ENCODE data around the gene KICS2. TPM values are rescaled to one million over a fixed set of nuclear protein-coding genes. Genes with fewer than 3 reads are reported as not detected.

KICS2 gene
- total and polyA plus RNA-seq, 2 of the 13 experiments (the other 11 are each of a cell fraction or from before 2014, with no cell fraction given): 3.5 to 6.6 TPM

DNA sequence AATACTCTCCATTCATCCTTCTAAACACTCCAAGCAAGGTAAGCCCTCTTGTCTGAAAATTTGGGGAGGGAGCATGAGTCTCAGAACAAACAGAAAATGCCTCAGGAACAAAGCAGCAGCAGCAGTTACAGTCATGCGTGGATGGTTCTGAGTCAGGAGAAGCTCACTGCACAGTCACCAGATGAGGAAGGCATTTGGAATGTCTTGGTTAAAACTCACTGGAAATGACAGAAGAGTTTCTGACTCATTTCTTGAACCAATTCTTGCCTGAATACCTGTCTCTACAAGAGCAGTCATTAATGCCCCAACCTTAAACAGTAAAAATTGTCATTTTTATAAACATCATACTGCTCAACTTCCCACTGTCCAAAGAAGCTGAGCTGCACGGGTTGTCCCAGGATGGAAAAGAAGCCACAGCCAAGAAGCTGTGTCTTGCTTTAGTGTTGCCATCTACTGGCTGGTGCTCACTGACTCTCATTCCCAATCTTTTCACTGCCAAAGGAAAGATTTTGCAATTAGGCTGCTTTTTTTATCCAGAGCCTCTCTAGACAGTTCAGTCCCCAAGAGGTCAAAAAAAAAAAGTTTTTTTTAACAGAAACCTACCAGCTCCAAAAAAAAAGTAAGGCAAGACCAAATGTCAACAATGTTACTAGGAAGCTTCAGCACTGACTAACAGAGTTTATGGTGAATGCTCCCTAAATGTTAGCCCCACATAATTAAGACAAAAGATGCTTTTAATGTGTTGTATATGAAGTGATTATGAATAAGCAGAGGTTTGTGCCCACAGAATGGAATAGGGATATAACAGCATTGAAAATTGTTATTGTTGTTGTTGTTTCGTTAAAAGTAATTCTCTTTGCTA, 40.4 kb downstream of the KICS2 start (continued):
- TF ChIP-seq ZNF687 (CRISPR knock-in tag; IDR thresholded peaks at IDR 0.05) (no peak), ZNF235 (CRISPR knock-in tag; IDR thresholded peaks at IDR 0.05; ENCODE audit: borderline replicate concordance) (no peak), FOSL2 (CRISPR knock-in tag; IDR thresholded peaks at IDR 0.05) (0 out of 2 replicates have a peak, but pooled peaks have one; percentile 24), PAX8 (CRISPR knock-in tag; IDR thresholded peaks at IDR 0.05; ENCODE audit: borderline replicate concordance) (no peak), RAD51 (IDR thresholded peaks at IDR 0.05; ENCODE audit: borderline replicate concordance) (no peak), ZNF282 (IDR thresholded peaks at IDR 0.05; ENCODE audit: partially characterized antibody) (no peak), ARNT2 (CRISPR knock-in tag; IDR thresholded peaks at IDR 0.05; ENCODE audit: low read depth) (no peak), ZSCAN25 (CRISPR knock-in tag; IDR thresholded peaks at IDR 0.05) (no peak), ZNF253 (CRISPR knock-in tag; IDR thresholded peaks at IDR 0.05; ENCODE audit: borderline replicate concordance) (no peak), XRCC5 (optimal IDR thresholded peaks at IDR 0.05; ENCODE audit: low read length) (peak; percentile 28), CENPBD1 (CRISPR knock-in tag; IDR thresholded peaks at IDR 0.05; ENCODE audit: borderline replicate concordance, low read depth) (no peak)
- TF ChIP-seq, protein P1, sequence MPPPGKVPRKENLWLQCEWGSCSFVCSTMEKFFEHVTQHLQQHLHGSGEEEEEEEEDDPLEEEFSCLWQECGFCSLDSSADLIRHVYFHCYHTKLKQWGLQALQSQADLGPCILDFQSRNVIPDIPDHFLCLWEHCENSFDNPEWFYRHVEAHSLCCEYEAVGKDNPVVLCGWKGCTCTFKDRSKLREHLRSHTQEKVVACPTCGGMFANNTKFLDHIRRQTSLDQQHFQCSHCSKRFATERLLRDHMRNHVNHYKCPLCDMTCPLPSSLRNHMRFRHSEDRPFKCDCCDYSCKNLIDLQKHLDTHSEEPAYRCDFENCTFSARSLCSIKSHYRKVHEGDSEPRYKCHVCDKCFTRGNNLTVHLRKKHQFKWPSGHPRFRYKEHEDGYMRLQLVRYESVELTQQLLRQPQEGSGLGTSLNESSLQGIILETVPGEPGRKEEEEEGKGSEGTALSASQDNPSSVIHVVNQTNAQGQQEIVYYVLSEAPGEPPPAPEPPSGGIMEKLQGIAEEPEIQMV (CRISPR knock-in tag; IDR thresholded peaks at IDR 0.05; ENCODE audit: low read depth): no peak
- TF ChIP-seq, protein P2, sequence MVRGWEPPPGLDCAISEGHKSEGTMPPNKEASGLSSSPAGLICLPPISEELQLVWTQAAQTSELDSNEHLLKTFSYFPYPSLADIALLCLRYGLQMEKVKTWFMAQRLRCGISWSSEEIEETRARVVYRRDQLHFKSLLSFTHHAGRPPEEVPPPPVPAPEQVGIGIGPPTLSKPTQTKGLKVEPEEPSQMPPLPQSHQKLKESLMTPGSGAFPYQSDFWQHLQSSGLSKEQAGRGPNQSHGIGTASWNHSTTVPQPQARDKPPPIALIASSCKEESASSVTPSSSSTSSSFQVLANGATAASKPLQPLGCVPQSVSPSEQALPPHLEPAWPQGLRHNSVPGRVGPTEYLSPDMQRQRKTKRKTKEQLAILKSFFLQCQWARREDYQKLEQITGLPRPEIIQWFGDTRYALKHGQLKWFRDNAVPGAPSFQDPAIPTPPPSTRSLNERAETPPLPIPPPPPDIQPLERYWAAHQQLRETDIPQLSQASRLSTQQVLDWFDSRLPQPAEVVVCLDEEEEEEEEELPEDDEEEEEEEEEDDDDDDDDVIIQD (CRISPR knock-in tag; IDR thresholded peaks at IDR 0.05; ENCODE audit: low read depth): no peak
- TF ChIP-seq, protein P3, sequence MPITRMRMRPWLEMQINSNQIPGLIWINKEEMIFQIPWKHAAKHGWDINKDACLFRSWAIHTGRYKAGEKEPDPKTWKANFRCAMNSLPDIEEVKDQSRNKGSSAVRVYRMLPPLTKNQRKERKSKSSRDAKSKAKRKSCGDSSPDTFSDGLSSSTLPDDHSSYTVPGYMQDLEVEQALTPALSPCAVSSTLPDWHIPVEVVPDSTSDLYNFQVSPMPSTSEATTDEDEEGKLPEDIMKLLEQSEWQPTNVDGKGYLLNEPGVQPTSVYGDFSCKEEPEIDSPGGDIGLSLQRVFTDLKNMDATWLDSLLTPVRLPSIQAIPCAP (CRISPR knock-in tag; IDR thresholded peaks at IDR 0.05; ENCODE audit: low read depth): no peak
- TF ChIP-seq, protein P4, sequence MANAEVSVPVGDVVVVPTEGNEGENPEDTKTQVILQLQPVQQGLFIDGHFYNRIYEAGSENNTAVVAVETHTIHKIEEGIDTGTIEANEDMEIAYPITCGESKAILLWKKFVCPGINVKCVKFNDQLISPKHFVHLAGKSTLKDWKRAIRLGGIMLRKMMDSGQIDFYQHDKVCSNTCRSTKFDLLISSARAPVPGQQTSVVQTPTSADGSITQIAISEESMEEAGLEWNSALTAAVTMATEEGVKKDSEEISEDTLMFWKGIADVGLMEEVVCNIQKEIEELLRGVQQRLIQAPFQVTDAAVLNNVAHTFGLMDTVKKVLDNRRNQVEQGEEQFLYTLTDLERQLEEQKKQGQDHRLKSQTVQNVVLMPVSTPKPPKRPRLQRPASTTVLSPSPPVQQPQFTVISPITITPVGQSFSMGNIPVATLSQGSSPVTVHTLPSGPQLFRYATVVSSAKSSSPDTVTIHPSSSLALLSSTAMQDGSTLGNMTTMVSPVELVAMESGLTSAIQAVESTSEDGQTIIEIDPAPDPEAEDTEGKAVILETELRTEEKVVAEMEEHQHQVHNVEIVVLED (CRISPR knock-in tag; IDR thresholded peaks at IDR 0.05; ENCODE audit: borderline replicate concordance): no peak
